K562 (cell line): ENCODE measurements around the gene C3AR1. TPM values are rescaled to one million over a fixed set of nuclear protein-coding genes. Genes with fewer than 3 reads are reported as not detected.
"Not testable (repeated sequence)": the region's sequence is repeated elsewhere in the genome, so short reads cannot be mapped to it uniquely, and the experiment has no call there.

Experiments
- ATAC-seq: fragments of 200-7000 bp; cut with Tn5 transposase; 3 replicates; pipeline ENCODE4 v1.9.1; 2020; ENCODE audit warnings: moderate library complexity
- BruUV-seq: library from RNA; stranded (reverse); fragments of 400-500 nt; replicated peaks from 2 replicates; lab custom pipeline; 2021; lab: Mats Ljungman, UMichigan
- CTCF ChIA-PET: fragments of 300-600 bp; formaldehyde crosslinking; extraction: SDS; loops from one replicate; lab custom pipeline; 2021; ENCODE audit warnings: low intra/inter-chr PET ratio; lab: Yijun Ruan, JAX
- POLR2A ChIA-PET: fragments of 300-600, 350-650 bp; sonication (Branson Sonifier 250); formaldehyde crosslinking; extraction: SDS; loops from one replicate; lab custom pipeline; 2021; ENCODE audit warnings: antibody characterized with exemption, inconsistent platforms; lab: Yijun Ruan, JAX
- DNase-seq, 4 experiments: peaks; one replicate each; pipeline versions ENCODE4 v3.0.0 to v3.0.0-alpha.2; 2011 to 2018; ENCODE audit warnings: low spot score in 3 of 4, mixed read lengths in 3 of 4; ENCODE audit errors: extremely low read depth in 1 of 4
- FAIRE-seq: peaks from 2 replicates; lab custom pipeline; 2011; peaks lifted over from hg19 to GRCh38; lab: Jason Lieb, UNC
- H2AFZ ChIP-seq: 2 replicates; pipeline ENCODE4 v1.6.0; 2011; ENCODE audit warnings: low read depth, low read length, control low read depth, inconsistent platforms
- H3K27ac ChIP-seq: fragments of 200-600 bp; 3 replicates; pipeline ENCODE4 v1.8.0; 2011; ENCODE audit warnings: low read depth, mild to moderate bottlenecking, control low read depth, inconsistent platforms, low read length, moderate library complexity, mixed read lengths; ENCODE audit errors: extremely low read depth
- H3K27me3 ChIP-seq, 2 experiments: fragments of 300-600 bp in 1 of 2; 2 replicates in 1 of 2; 3 replicates in 1 of 2; pipeline versions ENCODE4 v1.6.0 to v1.8.0; 2011; ENCODE audit warnings: inconsistent platforms in 2 of 2, low read length in 2 of 2, mild to moderate bottlenecking in 1 of 2, mixed read lengths in 1 of 2, moderate library complexity in 1 of 2; ENCODE audit not compliant: control insufficient read depth in 2 of 2, insufficient read depth in 2 of 2
- H3K36me3 ChIP-seq: fragments of 300-600 bp; 3 replicates; pipeline ENCODE4 v1.8.0; 2011; ENCODE audit warnings: mild to moderate bottlenecking, low read length, inconsistent platforms; ENCODE audit not compliant: control insufficient read depth, insufficient read depth
- H3K4me1 ChIP-seq, 2 experiments: fragments of 200-600 bp in 1 of 2; replicated peaks in 1 of 2; 2 replicates in 1 of 2; 3 replicates in 1 of 2; pipeline versions ENCODE4 v1.5.1 to v1.8.0; 2011; ENCODE audit warnings: inconsistent platforms in 2 of 2, low read length in 2 of 2, mild to moderate bottlenecking in 1 of 2, mixed read lengths in 1 of 2, moderate library complexity in 1 of 2; ENCODE audit not compliant: control insufficient read depth in 2 of 2, insufficient read depth in 2 of 2
- H3K4me2 ChIP-seq: 2 replicates; pipeline ENCODE4 v1.6.1; 2011; ENCODE audit warnings: low read length, control low read depth, inconsistent platforms, mixed read lengths; ENCODE audit not compliant: insufficient read depth
- H3K4me3 ChIP-seq: fragments of 200-600 bp; sonication (generic), shearing (Covaris generic); 2 replicates; pipeline ENCODE4 v1.5.1; 2016; ENCODE audit warnings: control low read depth, inconsistent platforms
- H3K79me2 ChIP-seq: fragments of 200-600 bp; 3 replicates; pipeline ENCODE4 v1.8.0; 2011; ENCODE audit warnings: low read length, inconsistent platforms; ENCODE audit not compliant: control insufficient read depth, insufficient read depth
- H3K9ac ChIP-seq, 2 experiments: 2 replicates each; pipeline versions ENCODE4 v1.6.0 to v1.6.1; 2011; ENCODE audit warnings: low read depth in 2 of 2, low read length in 2 of 2, control low read depth in 1 of 2, inconsistent platforms in 1 of 2, mild to moderate bottlenecking in 1 of 2, mixed read lengths in 1 of 2; ENCODE audit not compliant: insufficient read depth in 1 of 2
- H3K9me1 ChIP-seq: one replicate; pipeline ENCODE4 v1.6.0; 2011; ENCODE audit warnings: inconsistent platforms, mild to moderate bottlenecking, low read length, moderate library complexity; ENCODE audit not compliant: control insufficient read depth, insufficient read depth
- H3K9me3 ChIP-seq: replicated peaks from 2 replicates; pipeline ENCODE4 v1.5.1; 2011; ENCODE audit warnings: low read depth, low read length, inconsistent platforms; ENCODE audit not compliant: control insufficient read depth, insufficient read depth
- H4K20me1 ChIP-seq: replicated peaks from 2 replicates; pipeline ENCODE4 v1.6.1; 2011; ENCODE audit warnings: low read length, inconsistent platforms, mixed read lengths; ENCODE audit not compliant: control insufficient read depth, insufficient read depth
- ARID1B ChIP-seq: fragments of 450-650 bp; IDR thresholded peaks from 2 replicates; pipeline ENCODE4 v1.6.1; 2016; ENCODE audit warnings: antibody characterized with exemption, mild to moderate bottlenecking, inconsistent platforms
- ATF3 ChIP-seq, 2 experiments: fragments of 450-650 bp in 1 of 2; sonication (generic) in 1 of 2; formaldehyde crosslinking in 1 of 2; IDR thresholded peaks in 1 of 2; conservative IDR thresholded peaks in 1 of 2; 2 replicates each; pipeline versions ENCODE4 v1.6.1 to v1.8.1; 2016 to 2023; ENCODE audit warnings: mild to moderate bottlenecking in 2 of 2, moderate library complexity in 2 of 2, inconsistent platforms in 1 of 2, missing genetic modification reagents in 1 of 2
- DPF2 ChIP-seq: fragments of 450-650 bp; IDR thresholded peaks from 2 replicates; pipeline ENCODE4 v1.6.1; 2016
- HLTF ChIP-seq: fragments of 450-650 bp; IDR thresholded peaks from 2 replicates; pipeline ENCODE4 v1.6.1; 2016
- MNT ChIP-seq, 2 experiments: fragments of 450-650 bp; conservative IDR thresholded peaks; 2 replicates each; pipeline ENCODE4 v1.6.1; 2017; ENCODE audit warnings: mild to moderate bottlenecking in 2 of 2, moderate library complexity in 2 of 2
- PKNOX1 ChIP-seq: fragments of 450-650 bp; IDR thresholded peaks from 2 replicates; pipeline ENCODE4 v1.6.1; 2016
- SMARCE1 ChIP-seq: fragments of 450-650 bp; IDR thresholded peaks from 2 replicates; pipeline ENCODE4 v1.7.1; 2016; ENCODE audit warnings: mild to moderate bottlenecking
- TRIM24 ChIP-seq, 2 experiments: fragments of 450-650 bp; IDR thresholded peaks; 2 replicates each; pipeline ENCODE4 v1.6.1; 2016
- ZBTB26 ChIP-seq: fragments of 450-650 bp; formaldehyde crosslinking; IDR thresholded peaks from 2 replicates; pipeline ENCODE4 v1.4.0; 2022; ENCODE audit warnings: missing genetic modification characterization
- ZFX ChIP-seq: sonication (generic); formaldehyde crosslinking; IDR thresholded peaks from 2 replicates; pipeline ENCODE4 v1.8.0; 2022; ENCODE audit warnings: mild to moderate bottlenecking, missing genetic modification reagents, moderate library complexity
- WGBS: fragments of 100-300 bp; shearing (Covaris generic); methylation state at CpG from one replicate; pipeline ENCODE4 v1.1.6; 2016; ENCODE audit warnings: low coverage, mixed read lengths; ENCODE audit not compliant: insufficient coverage; ENCODE audit errors: missing lambda C conversion rate; 5-methylcytosine and 5-hydroxymethylcytosine counted together
- in situ Hi-C: fragments of 300-500 bp; cut with MboI; formaldehyde crosslinking; loops from 4 replicates; pipeline ENCODE4 v1.15.0; 2018; ENCODE audit warnings: inconsistent platforms, mixed read lengths
- intact Hi-C: fragments of 100-400 bp; cut with micrococcal nuclease; formaldehyde crosslinking; loops from 2 replicates; pipeline ENCODE4 v1.14.2; 2022
- polyA plus RNA-seq, 8 experiments: library from polyadenylated mRNA; depleted of rRNA in 4 of 8; stranded (reverse) in 5 of 8; unstranded in 3 of 8; fragments of >200 nt; fragmentation: Nextera tagmentation in 2 of 8; fragmentation: Illumina TruSeq in 1 of 8; extraction: Ambion mirVana in 2 of 8; extraction: Trizol in 1 of 8; gene quantifications; 2 replicates each; pipeline versions ENCODE4 v1.2.1 to v1.2.3, GENCODE V29; 2011 to 2014; ENCODE audit warnings: inconsistent platforms in 1 of 8, missing spikeins in 1 of 8
- total RNA-seq, 7 experiments: library from RNA; depleted of rRNA in 6 of 7; stranded (reverse); fragments of >200 nt in 6 of 7; fragmentation: Illumina TruSeq in 2 of 7; extraction: Trizol in 2 of 7; gene quantifications; 2 replicates each; pipeline versions ENCODE4 v1.2.1 to v1.2.3, GENCODE V29; 2011 to 2021; ENCODE audit warnings: low replicate concordance in 1 of 7

The C3AR1 gene
- total and polyA plus RNA-seq, 9 of the 15 experiments (the other 6 are each of a cell fraction or from before 2014, with no cell fraction given), result 2.2 to 12.9 (median 5.3) TPM

- FAIRE-seq, H3K27me3 ChIP-seq, H3K4me3 ChIP-seq, DNase-seq, H3K9me1 ChIP-seq, H4K20me1 ChIP-seq, POLR2A ChIA-PET, CTCF ChIA-PET, BruUV-seq, H3K27ac ChIP-seq, H3K9me3 ChIP-seq, H2AFZ ChIP-seq, ATAC-seq, H3K4me2 ChIP-seq, H3K9ac ChIP-seq: not testable (repeated sequence)
- H3K79me2 ChIP-seq, result peaks cover 78% of the 10 kb centered on the region
- intact Hi-C loops, result loop anchor here (5.0 to 10.0 kb wide), 2 partner anchors 52 to 150 kb away; partner anchors contain the start of genes FOXJ2 and SLC2A3
- 0 out of 4 replicates have a peak, but pooled peaks of 1 of the 2 experiments have one; percentile 21 for TF ChIP-seq MNT (conservative IDR thresholded peaks at IDR 0.05)
- in situ Hi-C loops, result loop anchor here (5.0 kb wide), 1 partner anchor 37 kb away; no protein-coding TSS in a partner anchor
- 0% methylated on average over 1 of the region's 3 CpGs for WGBS
- peaks cover 27% of the 10 kb centered on the region; the same call in 2 of the 3 replicates for H3K36me3 ChIP-seq
- peaks cover 12 to 14% of the 10 kb centered on the region in 2 experiments; a peak in 4 of 5 replicates for H3K4me1 ChIP-seq
These were observed 18.2 kb upstream of the C3AR1 start for GRCh38 chr12:8084351-8084750.

- ATAC-seq (no peak), DNase-seq (no peak), FAIRE-seq (no peak)
- H3K36me3 ChIP-seq, result peaks cover 13% of the 10 kb centered on the region; the same call in 2 of the 3 replicates
- H3K9me3 ChIP-seq, result no peaks in the 10 kb centered on the region
- peak overlapping the region; percentile 76 for H2AFZ ChIP-seq
- intact Hi-C loops (loop anchor here (5.0 to 10.0 kb wide), 2 partner anchors 50 to 148 kb away; partner anchors contain the start of genes FOXJ2 and SLC2A3), in situ Hi-C loops (loop anchor here (5.0 kb wide), 1 partner anchor 35 kb away; no protein-coding TSS in a partner anchor)
- no TSS peak for BruUV-seq
- ChIA-PET CTCF (no interaction called here), POLR2A (interaction anchor here (0.6 to 0.7 kb wide), 3 partner anchors 16 to 1545 kb away, joined by 3 to 5 read pairs (median 3); partner anchors contain the start of gene C3AR1)
- WGBS, result 0% methylated on average over 4 of the region's 4 CpGs
- H3K27me3 ChIP-seq, result no peaks in the 10 kb centered on the region
- peaks cover 14 to 17% of the 10 kb centered on the region in 2 experiments; a peak in 4 of 5 replicates for H3K4me1 ChIP-seq
- peaks cover 63% of the 10 kb centered on the region for H3K79me2 ChIP-seq
- peak overlapping the region; percentile 88 for H3K4me2 ChIP-seq
- no peaks in the 10 kb centered on the region for H3K9me1 ChIP-seq
- 0 out of 2 replicates have a peak, but pooled peaks cover 3% of the 10 kb centered on the region for H4K20me1 ChIP-seq
- peak overlapping the region; percentile 90 for H3K27ac ChIP-seq
- H3K4me3 ChIP-seq, result peak overlapping the region; percentile 58
- H3K9ac ChIP-seq, result peak overlapping the region; percentile 89 to 96; a peak in 3 of 4 replicates
- TF ChIP-seq ZBTB26 (no peak), ATF3 (IDR thresholded peaks at IDR 0.05) (peak; percentile 60), ATF3 (CRISPR knock-in tag; conservative IDR thresholded peaks at IDR 0.05) (no peak), ZFX (CRISPR knock-in tag) (no peak), ARID1B (0 out of 2 replicates have a peak, but pooled peaks have one; percentile 16), PKNOX1 (peak; percentile 4; the same call in 1 of the 2 replicates), TRIM24 (IDR thresholded peaks at IDR 0.05) (peak in 1 of 2 experiments; percentile 29; a peak in 1 of 4 replicates), HLTF (0 out of 2 replicates have a peak, but pooled peaks have one; percentile 65), DPF2 (peak; percentile 48; the same call in 1 of the 2 replicates), SMARCE1 (0 out of 2 replicates have a peak, but pooled peaks have one; percentile 19)
These were observed 16.6 kb upstream of the C3AR1 start for GRCh38 chr12:8082808-8083100.
